NCI-H345 treated with DMSO at 0.1 percent for 48 hours (cell line): ENCODE measurements around the gene PWWP2B.

ENCODE experiments used
- DNase-seq: peaks from one replicate; lab custom pipeline; 2025; ENCODE audit not compliant: unreplicated experiment; lab: John Stamatoyannopoulos, UW

The PWWP2B gene

DNA sequence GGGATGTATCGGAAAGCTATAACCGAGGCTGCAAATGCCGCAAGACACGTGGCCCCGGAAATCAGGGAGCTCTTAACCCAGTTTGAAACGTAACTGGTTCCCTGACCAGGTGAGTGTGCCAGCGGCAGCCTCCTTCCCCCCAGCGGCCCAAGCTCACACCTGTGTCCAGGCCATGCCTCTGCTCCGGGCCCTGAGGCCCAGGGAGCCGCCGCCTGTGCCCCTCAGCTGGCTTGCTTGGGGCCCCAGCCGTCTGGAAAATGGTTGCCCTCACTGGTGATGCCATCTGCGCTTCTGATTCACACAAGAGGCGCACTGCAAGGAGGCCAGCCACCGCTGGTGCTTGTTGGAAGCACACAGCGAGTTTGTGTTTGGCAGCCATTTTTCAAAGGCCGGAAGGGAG, 9.2 kb downstream of the PWWP2B start:
- DNase-seq: no peak

DNA sequence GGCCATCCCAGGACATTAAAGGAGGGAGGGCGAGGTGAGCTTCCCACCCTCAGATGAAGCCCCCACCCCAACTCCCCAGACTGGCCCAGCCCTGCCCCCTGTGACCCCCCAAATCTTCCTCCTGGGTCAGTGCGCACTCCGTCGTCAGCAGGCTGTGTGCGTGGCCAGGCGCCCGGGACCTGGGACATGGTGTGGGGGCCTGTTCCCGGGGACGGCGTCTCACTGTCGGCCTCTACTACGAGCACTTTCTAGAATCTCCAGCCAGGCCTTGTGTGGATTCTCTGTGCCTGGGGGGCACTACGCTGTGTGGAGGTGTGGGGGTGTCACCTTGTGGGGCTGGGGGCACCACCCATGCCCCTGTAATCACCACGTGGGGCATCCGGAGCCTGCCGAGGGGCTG, 9.8 kb downstream of the PWWP2B start:
- DNase-seq: no peak

DNA sequence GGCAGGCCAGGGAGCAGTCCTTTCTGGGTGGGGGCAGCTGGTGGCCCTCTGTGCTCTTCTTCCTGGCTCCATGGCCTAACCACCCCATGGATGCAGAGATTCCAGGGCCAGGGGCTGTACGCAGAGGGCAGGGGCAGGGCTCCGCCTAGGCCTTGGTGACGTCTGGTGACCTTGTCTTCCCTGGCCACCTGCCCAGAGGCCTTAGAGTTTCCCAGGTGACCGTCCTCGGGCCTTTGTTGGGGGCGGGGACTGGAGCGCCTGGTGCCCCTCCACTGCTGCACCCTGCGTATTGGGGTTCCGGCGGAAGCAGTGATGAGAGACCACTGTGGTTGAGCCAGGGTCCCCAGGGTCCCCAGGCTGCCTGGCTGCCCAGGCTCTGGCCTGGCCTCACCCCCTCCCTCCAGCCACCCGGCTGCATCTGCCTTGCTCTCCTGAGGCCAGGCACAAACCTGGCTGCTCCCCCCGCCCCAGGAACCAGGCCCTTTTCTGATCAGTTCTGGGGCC, 10.3 kb downstream of the PWWP2B start:
- no peak for DNase-seq

GRCh38 chr10:132407846-132408278, 10.9 kb downstream of the PWWP2B start:
- DNase-seq: no peak

DNA sequence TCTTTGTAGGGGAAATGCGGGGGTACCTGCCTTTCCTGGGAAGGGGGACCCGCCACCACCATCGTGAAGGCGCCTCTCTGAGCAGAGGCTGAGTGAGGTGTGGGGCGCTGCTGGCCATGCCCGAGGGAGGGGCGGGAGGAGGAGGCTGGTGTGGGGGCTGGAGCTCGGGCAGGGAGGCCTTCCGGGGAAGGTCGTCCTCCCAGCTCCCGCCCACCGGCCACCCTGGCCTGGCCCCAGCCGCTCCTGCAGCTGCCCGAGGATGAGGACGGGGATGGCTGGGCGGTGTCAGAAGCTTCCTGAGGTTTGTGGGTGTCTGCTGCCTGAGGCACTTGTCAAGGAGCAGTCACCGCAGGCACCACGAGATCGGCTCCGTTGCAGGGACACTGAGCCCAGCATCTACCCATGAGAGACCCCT, 11.4 kb downstream of the PWWP2B start:
- no peak for DNase-seq

- DNase-seq: no peak
These were observed 12.0 kb downstream of the PWWP2B start for GRCh38 chr10:132408823-132409666.

DNA sequence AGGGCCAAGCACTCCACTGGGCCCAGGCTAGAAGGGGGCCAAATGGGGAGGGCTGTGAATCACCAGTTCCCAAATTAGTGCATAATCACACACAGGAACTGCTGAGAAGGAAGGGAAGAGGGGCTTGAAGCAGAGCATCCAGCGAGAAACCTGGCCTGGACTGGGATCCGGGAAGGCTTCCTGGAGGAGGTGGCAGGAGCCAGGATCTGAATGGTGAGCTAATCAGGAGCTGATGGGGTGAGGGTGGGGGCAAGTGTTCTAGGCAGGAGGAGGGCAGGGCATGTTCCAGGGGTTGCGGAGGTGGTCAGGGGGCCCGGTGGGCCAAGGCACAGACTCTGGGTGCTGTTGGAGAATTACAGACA, 12.6 kb downstream of the PWWP2B start:
- no peak for DNase-seq

- DNase-seq: no peak
These were observed 13.2 kb downstream of the PWWP2B start for GRCh38 chr10:132410056-132410778.

- no peak for DNase-seq
These were observed 14.0 kb downstream of the PWWP2B start for GRCh38 chr10:132410779-132411532.

DNA sequence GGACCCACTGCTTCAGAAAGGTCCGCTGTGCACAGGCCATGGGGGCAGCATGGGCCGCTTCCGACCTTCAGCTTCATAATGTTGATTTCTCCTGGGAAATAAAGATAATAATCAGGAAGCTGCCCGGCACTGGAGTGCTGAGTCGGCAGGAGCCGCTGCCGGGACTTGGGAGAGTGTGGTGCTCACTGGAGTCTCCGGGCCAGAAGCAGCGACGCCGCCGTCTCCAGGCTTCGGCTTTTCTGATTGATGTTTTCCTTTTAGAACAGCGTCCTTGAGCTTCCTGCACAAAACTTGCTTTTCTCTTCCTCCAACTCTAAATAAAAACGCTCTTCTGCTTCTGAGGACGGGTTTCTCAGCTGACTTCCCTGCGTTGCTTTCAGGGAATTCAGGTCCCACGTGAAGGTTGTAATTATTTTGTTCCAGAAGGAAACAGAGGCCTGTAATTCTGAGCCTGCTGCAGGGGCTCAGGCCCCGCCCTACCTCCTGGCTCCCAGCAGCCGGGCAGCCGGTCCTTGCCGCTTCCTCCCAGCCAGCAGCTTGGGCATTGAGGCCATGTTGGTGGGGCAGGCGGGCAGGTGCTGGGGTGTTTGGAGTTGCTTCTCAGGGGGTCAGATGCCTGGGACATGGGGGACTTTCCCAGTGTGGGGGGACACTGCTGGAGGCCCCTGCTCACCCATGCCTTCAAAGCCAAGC, 14.7 kb downstream of the PWWP2B start:
- DNase-seq: no peak

GRCh38 chr10:132412316-132413192, 15.6 kb downstream of the PWWP2B start:
- DNase-seq: no peak

DNA sequence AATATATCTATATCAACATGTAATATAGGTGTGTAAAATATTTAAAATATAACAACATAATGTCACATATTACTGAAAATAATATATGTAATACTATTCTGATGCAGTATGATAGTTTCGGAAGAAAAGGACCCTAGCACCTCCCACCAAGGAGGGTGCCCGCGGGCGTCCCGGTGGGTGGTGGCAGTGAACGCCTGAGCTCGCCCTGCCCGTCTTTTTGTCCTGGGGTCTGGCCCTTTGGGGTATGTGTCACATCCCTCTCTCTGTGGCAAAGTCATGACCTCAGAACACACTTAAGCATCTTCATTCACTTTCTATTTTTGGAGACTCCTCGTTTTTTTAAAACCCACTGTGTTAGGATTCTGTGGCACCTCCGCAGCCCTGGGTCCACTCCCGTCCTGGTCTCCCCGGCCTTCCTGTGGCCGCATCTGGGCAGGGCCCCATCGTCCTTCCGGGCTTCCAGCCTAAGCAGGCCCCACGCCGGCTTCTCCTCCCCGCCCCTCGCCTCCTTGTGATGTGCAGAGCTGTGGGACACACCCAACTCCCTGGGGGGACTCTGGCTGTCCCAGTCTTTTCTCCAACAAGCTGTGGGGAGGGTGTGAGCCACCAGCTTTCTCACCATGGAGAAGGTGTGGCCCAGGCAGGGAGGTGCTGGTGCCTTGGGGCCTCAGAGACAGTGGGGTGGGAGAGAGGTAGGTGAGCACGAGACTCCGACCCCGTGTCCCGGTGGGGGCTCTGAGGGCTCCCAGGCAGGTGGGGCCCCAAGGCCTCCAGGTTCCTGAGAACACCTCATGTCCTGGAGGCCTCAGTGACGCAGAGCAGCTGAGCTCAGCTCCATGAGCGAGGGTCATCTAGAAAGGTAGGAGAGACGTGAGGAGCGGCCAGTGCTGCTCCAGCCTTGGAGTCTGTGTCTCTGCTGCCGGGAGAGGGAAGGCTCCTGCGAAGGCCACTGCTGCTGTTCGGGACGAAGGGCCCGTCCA, 16.5 kb downstream of the PWWP2B start:
- no peak for DNase-seq

DNA sequence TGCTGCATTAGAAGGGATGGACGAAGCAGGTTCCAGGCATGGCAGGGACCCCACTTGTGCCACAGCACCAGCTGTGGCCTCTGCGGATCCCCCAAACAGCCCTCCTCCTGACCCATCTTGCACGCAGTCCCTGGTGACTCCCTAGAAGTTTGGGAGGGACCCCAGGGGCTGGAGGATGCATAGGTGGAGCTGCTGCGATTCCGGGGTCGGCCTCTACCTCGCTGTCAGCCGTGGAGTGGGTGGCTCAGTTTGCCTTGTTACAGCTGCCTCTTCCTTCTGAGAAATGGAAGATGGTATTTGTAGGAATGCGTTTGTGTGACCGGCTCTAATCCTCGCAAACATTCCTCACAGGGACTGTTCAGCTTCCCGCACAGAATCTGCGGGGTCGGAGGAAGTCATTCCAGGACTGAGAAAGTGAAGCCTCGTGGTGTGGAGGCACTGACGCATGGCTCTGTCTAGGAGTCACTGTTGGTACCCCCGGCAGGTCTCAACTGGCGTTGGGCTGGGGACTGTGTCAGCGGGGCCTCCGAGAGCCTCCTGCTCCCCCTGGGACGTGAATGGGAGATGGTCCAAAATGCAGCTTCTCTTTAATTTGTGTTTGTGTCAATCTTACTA, 17.5 kb downstream of the PWWP2B start:
- DNase-seq: no peak

DNA sequence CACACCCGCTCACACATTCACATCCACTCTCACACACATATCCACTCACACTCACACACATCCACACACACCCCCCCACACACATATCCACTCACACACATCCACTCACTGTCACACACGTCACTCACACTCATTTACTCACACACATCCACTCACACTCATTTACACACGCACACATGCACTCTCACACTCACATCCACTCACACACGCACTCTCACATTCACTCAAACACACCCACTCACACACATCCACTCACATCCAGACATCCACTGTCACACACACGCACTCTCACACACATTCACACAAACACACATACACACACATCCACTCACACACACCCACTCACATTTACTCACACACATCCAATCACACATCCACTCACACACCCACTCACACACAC, 18.3 kb downstream of the PWWP2B start:
- no peak for DNase-seq

- no peak for DNase-seq
These were observed 19.0 kb downstream of the PWWP2B start for GRCh38 chr10:132415956-132416355.

DNA sequence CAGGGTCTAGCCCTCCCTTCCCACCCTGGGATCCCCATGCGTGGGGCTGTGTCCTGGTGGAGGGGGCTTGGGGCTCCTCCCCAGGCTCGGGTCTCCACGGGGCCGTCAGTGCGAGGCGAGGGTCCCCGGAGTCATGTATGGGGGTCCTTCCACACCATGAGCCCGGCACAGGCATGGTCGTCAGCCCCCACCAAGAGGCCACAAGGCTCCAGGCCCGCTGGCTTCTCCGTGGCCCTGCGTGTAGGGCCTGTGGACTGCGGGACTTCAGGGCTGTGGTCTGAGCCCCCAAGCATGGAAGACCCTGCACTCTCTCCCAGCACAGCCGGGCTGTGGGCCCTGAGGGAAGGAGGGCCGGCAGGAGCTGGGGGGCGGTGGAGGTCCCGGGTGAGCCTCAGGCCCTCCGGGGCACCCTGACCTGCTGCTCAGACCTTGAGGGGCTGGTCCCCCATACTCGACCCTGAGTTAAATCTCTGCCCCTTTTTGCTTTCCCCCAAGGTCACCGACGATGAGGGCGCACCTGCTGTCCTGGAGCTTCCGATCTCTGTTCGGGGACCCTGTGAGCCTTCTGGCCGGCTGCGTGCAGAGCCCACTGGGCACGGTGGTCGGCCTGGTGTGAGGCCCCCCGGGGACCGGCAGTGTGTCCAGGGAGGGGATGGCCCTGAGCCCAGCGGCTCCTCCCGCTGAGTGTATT, 19.7 kb downstream of the PWWP2B start:
- DNase-seq: no peak

- DNase-seq: no peak
These were observed 20.4 kb downstream of the PWWP2B start for GRCh38 chr10:132417257-132417910.
